NCI-H1930 (cell line): ENCODE results near the gene GPSM1.
"Not testable (repeated sequence)": the region's sequence is repeated elsewhere in the genome, so short reads cannot be mapped to it uniquely, and the experiment has no call there.

Experiments used
- DNase-seq, 2 experiments: peaks; one replicate each; lab custom pipeline; 2025; lab: John Stamatoyannopoulos, UW

Gene GPSM1

GRCh38 chr9:136395345-136396218 is 68.2 kb downstream of the GPSM1 start:
- no peak for DNase-seq

GRCh38 chr9:136396219-136396515 is 68.8 kb downstream of the GPSM1 start:
- no peak for DNase-seq

GRCh38 chr9:136397643-136398042 is 70.3 kb downstream of the GPSM1 start:
- DNase-seq = no peak

GRCh38 chr9:136398286-136398685 is 70.9 kb downstream of the GPSM1 start:
- DNase-seq = no peak

DNA sequence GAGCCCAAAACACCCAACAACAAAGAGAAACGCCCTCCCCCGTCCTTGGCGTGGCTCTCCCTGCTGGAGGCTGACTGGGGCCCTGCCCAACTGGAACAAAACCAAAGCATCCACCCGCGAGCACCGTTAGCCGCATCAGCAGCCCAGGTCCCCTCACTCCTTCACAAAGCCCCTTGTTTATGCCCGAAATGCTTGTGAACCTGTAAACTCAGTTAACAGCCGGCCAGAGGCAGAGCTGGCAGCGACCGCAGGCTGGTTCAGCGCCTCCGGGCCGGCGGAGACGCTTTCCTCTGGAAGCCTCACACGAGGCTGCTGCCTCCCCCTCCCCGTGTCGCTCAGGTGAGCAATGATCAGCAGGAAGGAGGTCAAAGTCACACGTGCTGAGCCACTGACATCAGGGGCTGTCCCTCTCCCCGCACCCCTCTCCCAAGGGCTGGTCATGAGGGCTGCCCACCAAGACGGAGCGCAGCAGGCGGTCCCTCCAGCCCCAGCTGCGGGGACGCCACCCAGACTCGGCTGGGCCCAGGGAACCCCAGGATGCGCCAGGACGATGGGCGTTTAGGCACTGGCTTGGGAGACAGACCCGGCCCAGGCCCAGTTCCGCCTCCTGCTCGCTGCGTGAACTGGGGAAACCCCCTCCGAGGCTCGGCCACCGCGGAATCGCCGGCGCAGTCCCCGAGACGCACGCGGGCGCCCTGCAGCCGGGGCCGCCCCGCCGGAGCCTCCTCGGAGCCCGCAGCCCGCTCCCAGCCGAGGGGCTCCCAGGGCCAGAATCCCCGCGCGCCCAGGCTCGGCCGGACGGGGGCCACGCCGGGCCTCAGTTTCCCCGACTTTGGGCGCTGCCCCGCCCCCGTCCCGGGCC is 72.1 kb downstream of the GPSM1 start:
- no peak for DNase-seq

DNA sequence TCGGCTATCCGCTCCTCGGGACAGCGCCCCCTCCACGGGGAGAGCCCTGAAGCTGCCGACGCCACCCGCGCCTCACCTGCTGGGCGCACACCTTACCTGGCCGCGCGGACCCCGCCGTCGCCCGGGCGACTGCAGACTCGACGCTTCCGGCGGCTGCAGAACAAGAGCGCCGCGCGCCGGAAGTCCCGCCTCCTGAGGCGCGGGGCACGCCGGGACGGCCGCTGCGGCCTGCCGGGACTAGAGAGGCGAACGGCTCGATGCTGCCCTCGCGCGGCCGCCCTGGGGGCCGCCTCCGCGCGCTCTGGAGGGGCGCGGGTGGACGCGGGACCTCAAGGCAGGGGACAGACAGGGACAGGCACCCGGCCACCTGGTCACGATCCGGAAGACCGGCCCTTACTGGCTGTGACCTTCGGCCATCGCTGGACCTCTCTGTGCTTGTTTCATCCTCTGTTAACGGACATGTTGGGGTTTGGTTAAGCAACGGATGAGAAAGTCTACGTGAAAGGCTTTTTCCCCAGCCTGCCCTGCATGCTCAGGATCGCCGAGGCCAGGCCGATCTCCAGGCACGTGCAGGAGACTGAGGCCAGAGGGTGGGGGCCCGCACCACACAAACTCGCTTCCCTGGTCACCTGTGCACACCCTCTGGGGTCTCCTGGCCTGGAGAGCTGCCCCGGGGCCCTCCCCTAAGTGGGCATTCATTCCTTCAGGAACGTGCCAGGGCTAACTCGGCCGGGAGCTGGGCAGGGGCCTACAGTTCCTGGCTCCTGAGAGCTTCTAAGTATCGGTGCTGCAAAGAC is 72.9 kb downstream of the GPSM1 start, which contains the start of gene SNAPC4:
Gene SNAPC4 (minus strand): TSS at position 133 of the 797 bp plus-strand sequence. CDS start 1,742 bp downstream, outside the sequence.
- peak; percentile 81 to 92 for DNase-seq

- DNase-seq = no peak
Measured at GRCh38 chr9:136401173-136401922, 74.0 kb downstream of the GPSM1 start.

- DNase-seq = no peak
Measured at GRCh38 chr9:136402067-136402466, 74.7 kb downstream of the GPSM1 start.

GRCh38 chr9:136403538-136403914 is 76.2 kb downstream of the GPSM1 start:
- DNase-seq = no peak

- no peak for DNase-seq
Measured at GRCh38 chr9:136403915-136404800, 76.8 kb downstream of the GPSM1 start.

- DNase-seq = no peak
Measured at GRCh38 chr9:136404801-136405136, 77.4 kb downstream of the GPSM1 start.

DNA sequence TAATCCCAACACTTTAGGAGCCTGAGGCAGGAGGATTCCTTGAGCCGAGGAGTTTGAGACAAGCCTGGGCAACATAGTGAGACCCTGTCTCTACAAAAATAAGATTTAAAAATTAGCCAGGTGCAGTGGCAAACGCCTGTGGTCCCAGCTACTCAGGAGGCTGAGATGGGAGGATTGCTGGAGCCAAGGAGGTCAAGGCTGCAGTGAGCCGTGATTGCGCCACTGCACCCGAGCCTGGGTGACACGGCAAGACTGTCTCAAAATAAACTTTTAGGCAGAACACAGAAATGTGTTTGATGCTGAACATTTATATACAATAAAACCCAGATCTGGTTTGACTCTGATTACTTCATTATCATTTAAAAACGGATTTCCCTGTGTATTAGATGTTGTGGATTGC is 78.1 kb downstream of the GPSM1 start:
- no peak for DNase-seq

GRCh38 chr9:136405904-136406303 is 78.6 kb downstream of the GPSM1 start:
- DNase-seq = not testable (repeated sequence)

- DNase-seq = not testable (repeated sequence)
Measured at GRCh38 chr9:136407061-136407460, 79.7 kb downstream of the GPSM1 start.

GRCh38 chr9:136407911-136408310 is 80.6 kb downstream of the GPSM1 start:
- DNase-seq = no peak
